CD8-positive, alpha-beta memory T cell (primary cell): ENCODE data around the gene NTPCR. TPM values are rescaled to one million over a fixed set of nuclear protein-coding genes. Genes with fewer than 3 reads are reported as not detected.
A peak's percentile ranks its signal among the peaks of the same experiment; 100 is the strongest.
"Not testable (repeated sequence)": the region's sequence is repeated elsewhere in the genome, so short reads cannot be mapped to it uniquely, and the experiment has no call there.

Source experiments
- CTCF ChIA-PET: fragments of 350-600 bp; sonication (Branson Sonifier 250); formaldehyde crosslinking; loops from one replicate; lab custom pipeline; 2021; ENCODE audit warnings: antibody characterized with exemption; lab: Charles Lee
- POLR2A ChIA-PET: fragments of 350-600 bp; sonication (Branson Sonifier 250); formaldehyde crosslinking; loops from one replicate; lab custom pipeline; 2021; ENCODE audit warnings: antibody characterized with exemption; lab: Charles Lee
- DNase-seq, 5 donors: peaks; one replicate each; pipeline versions ENCODE4 v3.0.0 to v3.0.0-alpha.2; 2020 to 2022; ENCODE audit warnings: mixed read lengths in 1 of 5
- H3K27ac ChIP-seq: one replicate; pipeline ENCODE4 v1.7.0; 2013; ENCODE audit warnings: low read depth, mild to moderate bottlenecking, low read length, moderate library complexity
- H3K27me3 ChIP-seq: 2 replicates; pipeline ENCODE4 v1.7.0; 2013; ENCODE audit warnings: low read length, mild to moderate bottlenecking; ENCODE audit not compliant: insufficient read depth, poor library complexity, severe bottlenecking
- H3K36me3 ChIP-seq: 2 replicates; pipeline ENCODE4 v1.7.0; 2013; ENCODE audit warnings: mild to moderate bottlenecking, low read length, moderate library complexity; ENCODE audit not compliant: insufficient read depth
- H3K4me1 ChIP-seq: 2 replicates; pipeline ENCODE4 v1.7.0; 2013; ENCODE audit warnings: mild to moderate bottlenecking, low read length, moderate library complexity; ENCODE audit not compliant: insufficient read depth
- H3K4me3 ChIP-seq: 2 replicates; pipeline ENCODE4 v1.7.0; 2013; ENCODE audit warnings: mild to moderate bottlenecking, low read length
- H3K9me3 ChIP-seq: 2 replicates; pipeline ENCODE4 v1.7.0; 2013; ENCODE audit warnings: mild to moderate bottlenecking, low read length
- H3K27ac Mint-ChIP-seq, 8 donors: one replicate each; pipeline ENCODE4 v1.8.0; 2020 to 2021; ENCODE audit warnings: mixed read lengths in 8 of 8, mild to moderate bottlenecking in 6 of 8, inconsistent platforms in 3 of 8, moderate library complexity in 3 of 8
- H3K27me3 Mint-ChIP-seq, 2 donors: one replicate each; pipeline ENCODE4 v1.8.0; 2020 to 2021; ENCODE audit warnings: mixed read lengths in 2 of 2, mild to moderate bottlenecking in 1 of 2, moderate library complexity in 1 of 2
- H3K36me3 Mint-ChIP-seq, 3 donors: one replicate each; pipeline ENCODE4 v1.8.0; 2020 to 2021; ENCODE audit warnings: mixed read lengths in 3 of 3, inconsistent platforms in 1 of 3, mild to moderate bottlenecking in 1 of 3
- H3K4me1 Mint-ChIP-seq, 3 donors: one replicate each; pipeline ENCODE4 v1.8.0; 2020 to 2021; ENCODE audit warnings: mixed read lengths in 3 of 3, inconsistent platforms in 1 of 3, mild to moderate bottlenecking in 1 of 3
- H3K4me3 Mint-ChIP-seq, 7 donors: one replicate each; pipeline ENCODE4 v1.8.0; 2020 to 2021; ENCODE audit warnings: mixed read lengths in 7 of 7, mild to moderate bottlenecking in 6 of 7, moderate library complexity in 4 of 7, inconsistent platforms in 2 of 7
- H3K9me3 Mint-ChIP-seq, 5 donors: one replicate each; pipeline ENCODE4 v1.8.0; 2020 to 2022; ENCODE audit warnings: mixed read lengths in 5 of 5, mild to moderate bottlenecking in 3 of 5, moderate library complexity in 2 of 5, inconsistent platforms in 1 of 5
- polyA plus RNA-seq: library from polyadenylated mRNA; unstranded; fragments of 300-500 nt; fragmentation: Illumina TruSeq; gene quantifications from one replicate; pipeline ENCODE4 v1.2.3, GENCODE V29; 2021
- total RNA-seq, 2 experiments: library from RNA; stranded (reverse); gene quantifications; one replicate each; pipeline ENCODE4 v1.2.3, GENCODE V29; 2021

NTPCR gene
- total and polyA plus RNA-seq, 3 experiments from 2014 or later, result 28.0 to 31.1 (median 29.0) TPM

DNA sequence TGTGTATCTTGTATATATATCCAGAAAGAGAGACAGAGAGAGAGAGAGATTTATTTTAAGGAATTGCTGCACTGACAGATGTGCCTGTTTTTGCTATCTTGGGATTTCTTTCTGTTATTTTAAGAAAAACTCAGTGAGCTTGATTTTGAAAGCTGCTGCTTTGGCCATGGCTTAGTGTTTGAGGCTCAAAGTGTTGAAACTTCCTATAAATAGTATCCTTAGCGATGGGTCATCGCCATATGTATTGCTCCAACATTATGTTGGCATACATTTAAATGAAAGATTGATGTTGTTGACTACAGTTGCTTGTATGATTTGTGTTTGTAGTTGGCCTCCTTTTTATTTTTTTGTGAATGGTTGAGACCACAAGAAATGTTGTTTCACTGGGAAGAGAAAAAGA lies 29.0 kb upstream of the NTPCR start:
- Histone ChIP-seq H3K4me3 (no peak overlapping the region), H3K9me3 (no peaks in the 10 kb centered on the region), H3K36me3 (no peaks in the 10 kb centered on the region), H3K4me1 (peaks cover 38% of the 10 kb centered on the region), H3K27me3 (no peaks in the 10 kb centered on the region), H3K27ac (no peak overlapping the region)
- H3K4me1 Mint-ChIP-seq, result peaks cover 21 to 60% (median 30%) of the 10 kb centered on the region in 3 donors
- H3K36me3 Mint-ChIP-seq, result peaks cover 0 to 6% (median 2%) of the 10 kb centered on the region in 3 donors
- H3K27ac Mint-ChIP-seq, result peak overlapping the region in 2 of 8 donors; percentile 63 to 75
- no peak for DNase-seq
- H3K4me3 Mint-ChIP-seq, result no peak overlapping the region
- ChIA-PET CTCF (no interaction called here), POLR2A (no interaction called here)
- H3K9me3 Mint-ChIP-seq, result no peaks in the 10 kb centered on the region
- peaks cover 0 to 1% of the 10 kb centered on the region in 2 donors for H3K27me3 Mint-ChIP-seq

DNA sequence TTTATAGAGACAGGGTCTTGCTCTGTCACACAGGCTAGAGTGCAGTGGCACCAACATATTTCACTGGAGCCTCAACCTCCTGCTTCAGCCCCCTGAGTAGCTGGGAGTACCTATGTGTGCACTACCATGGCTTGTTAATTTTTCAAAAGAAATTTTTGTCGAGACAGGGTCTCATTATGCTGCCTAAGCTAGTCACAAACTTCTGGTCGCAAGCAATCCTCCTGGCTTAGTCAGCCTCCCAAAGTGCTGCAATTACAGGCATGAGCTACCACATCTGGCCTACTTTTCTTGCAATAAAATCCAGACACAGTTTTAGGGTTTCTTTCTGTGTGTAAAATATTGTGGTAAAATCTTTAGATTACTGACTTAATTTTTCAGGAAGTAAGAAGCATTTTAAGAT lies 27.9 kb upstream of the NTPCR start:
- peaks cover 0 to 2% (median 0%) of the 10 kb centered on the region in 3 donors for H3K36me3 Mint-ChIP-seq
- H3K27me3 Mint-ChIP-seq, result peaks cover 0 to 1% of the 10 kb centered on the region in 2 donors
- DNase-seq, result no peak
- peaks cover 21 to 69% (median 30%) of the 10 kb centered on the region in 3 donors for H3K4me1 Mint-ChIP-seq
- H3K27me3 ChIP-seq, result no peaks in the 10 kb centered on the region
- H3K36me3 ChIP-seq, result no peaks in the 10 kb centered on the region
- no peaks in the 10 kb centered on the region for H3K9me3 Mint-ChIP-seq
- no peak overlapping the region for H3K4me3 ChIP-seq
- H3K9me3 ChIP-seq, result no peaks in the 10 kb centered on the region
- H3K27ac Mint-ChIP-seq, result peak overlapping the region in 3 of 8 donors; percentile 81 to 97 (median 96)
- CTCF ChIA-PET, result no interaction called here
- no peak overlapping the region for H3K4me3 Mint-ChIP-seq
- POLR2A ChIA-PET, result no interaction called here
- peaks cover 38% of the 10 kb centered on the region for H3K4me1 ChIP-seq
- no peak overlapping the region for H3K27ac ChIP-seq

GRCh38 chr1:232923739-232924386 lies 26.5 kb upstream of the NTPCR start:
- CTCF ChIA-PET, result interaction anchor here (1.0 kb wide), 1 partner anchor 11 kb away, joined by 4 read pairs; no protein-coding TSS in a partner anchor
- H3K27ac ChIP-seq, result no peak overlapping the region
- H3K9me3 ChIP-seq, result no peaks in the 10 kb centered on the region
- no peaks in the 10 kb centered on the region for H3K27me3 ChIP-seq
- no peaks in the 10 kb centered on the region for H3K9me3 Mint-ChIP-seq
- H3K36me3 ChIP-seq, result no peaks in the 10 kb centered on the region
- peak overlapping the region; percentile 6 for H3K4me3 ChIP-seq
- peaks cover 0 to 2% (median 0%) of the 10 kb centered on the region in 3 donors for H3K36me3 Mint-ChIP-seq
- H3K27ac Mint-ChIP-seq, result peak overlapping the region; percentile 81 to 97 (median 92)
- peaks cover 38% of the 10 kb centered on the region for H3K4me1 ChIP-seq
- POLR2A ChIA-PET, result interaction anchor here (0.6 to 1.2 kb wide), 3 partner anchors 13 to 1503 kb away, joined by 3 to 4 read pairs (median 4); no protein-coding TSS in a partner anchor
- DNase-seq, result peak in 4 of 5 donors; percentile 7 to 81 (median 71)
- peak overlapping the region; percentile 3 to 84 (median 74) for H3K4me3 Mint-ChIP-seq
- peaks cover 0 to 1% of the 10 kb centered on the region in 2 donors for H3K27me3 Mint-ChIP-seq
- H3K4me1 Mint-ChIP-seq, result peaks cover 21 to 69% (median 30%) of the 10 kb centered on the region in 3 donors

DNA sequence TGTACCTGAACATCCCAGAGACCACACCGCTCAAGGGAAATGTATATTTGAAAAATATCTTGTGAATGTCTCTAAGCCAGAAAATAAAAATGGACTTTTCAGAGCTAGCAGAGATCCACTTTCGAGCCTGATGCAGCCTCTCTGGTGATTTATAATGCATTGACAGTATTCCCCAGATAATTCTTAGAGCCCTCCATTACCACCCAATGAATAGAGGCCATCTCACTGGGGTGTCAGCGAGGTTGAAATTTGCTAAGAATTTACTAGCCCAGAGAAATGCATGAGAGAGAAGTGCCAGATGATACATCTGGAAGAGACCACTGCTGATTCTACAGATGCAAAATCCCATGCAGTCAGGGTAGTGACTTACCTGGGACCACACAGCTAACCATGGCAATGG lies 25.5 kb upstream of the NTPCR start:
- Histone ChIP-seq H3K4me1 (peaks cover 38% of the 10 kb centered on the region), H3K36me3 (no peaks in the 10 kb centered on the region), H3K9me3 (no peaks in the 10 kb centered on the region), H3K27ac (no peak overlapping the region), H3K4me3 (no peak overlapping the region), H3K27me3 (no peaks in the 10 kb centered on the region)
- Mint-ChIP-seq H3K27ac (peak overlapping the region in 2 of 8 donors; percentile 63 to 86), H3K4me1 (peaks cover 21 to 69% (median 30%) of the 10 kb centered on the region in 3 donors), H3K27me3 (peaks cover 0 to under 1% of the 10 kb centered on the region in 2 donors), H3K9me3 (no peaks in the 10 kb centered on the region), H3K36me3 (peaks cover 0 to 2% (median 0%) of the 10 kb centered on the region in 3 donors), H3K4me3 (peak overlapping the region in 1 of 7 donors; percentile 32)
- CTCF ChIA-PET, result interaction anchor here (1.0 kb wide), 1 partner anchor 10 kb away, joined by 4 read pairs; no protein-coding TSS in a partner anchor
- POLR2A ChIA-PET, result no interaction called here
- no peak for DNase-seq

DNA sequence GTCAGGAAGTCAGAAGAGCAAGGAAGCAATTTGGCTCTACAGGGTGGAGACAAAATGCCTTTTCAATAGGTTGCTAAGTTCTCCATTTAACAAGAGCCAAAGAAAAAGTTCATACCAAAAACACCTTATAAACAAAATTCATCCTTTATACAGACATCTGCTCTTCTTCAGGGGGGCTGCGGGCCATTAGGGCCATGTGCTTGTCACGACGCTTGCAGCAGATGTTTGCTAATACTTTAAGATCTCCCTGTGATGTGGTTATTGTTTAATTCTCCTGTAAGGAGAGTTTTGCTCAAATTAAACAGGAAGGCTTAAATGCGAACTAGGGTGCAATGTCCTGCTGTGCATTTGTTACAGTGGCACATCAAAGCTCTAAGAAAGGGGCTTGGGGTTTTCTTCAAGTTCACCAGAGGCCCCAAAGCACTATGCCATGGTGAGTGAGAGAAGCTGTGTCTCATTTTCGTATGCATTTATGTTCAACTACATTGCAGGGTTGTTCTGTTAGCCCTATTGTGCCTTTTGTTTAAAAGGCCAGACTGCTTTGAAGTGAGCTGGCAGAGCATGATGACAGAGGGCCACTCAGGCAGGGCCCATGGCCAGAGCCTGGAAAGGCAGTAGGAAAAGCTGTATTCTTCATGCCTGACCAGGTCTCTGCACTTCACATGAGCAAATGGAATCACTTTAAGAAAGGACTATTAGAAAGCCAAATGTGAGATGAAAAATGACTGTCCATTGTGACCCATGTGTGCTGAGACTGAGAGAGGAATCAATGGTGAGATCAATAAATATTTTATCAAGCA lies 24.8 kb upstream of the NTPCR start:
- Mint-ChIP-seq H3K9me3 (no peaks in the 10 kb centered on the region), H3K4me1 (peaks cover 21 to 65% (median 30%) of the 10 kb centered on the region in 3 donors), H3K27ac (peak overlapping the region in 2 of 8 donors; percentile 44 to 86), H3K4me3 (peak overlapping the region in 1 of 7 donors; percentile 27), H3K36me3 (peaks cover 0 to 2% (median 0%) of the 10 kb centered on the region in 3 donors), H3K27me3 (no peaks in the 10 kb centered on the region)
- no peaks in the 10 kb centered on the region for H3K36me3 ChIP-seq
- ChIA-PET CTCF (no interaction called here), POLR2A (no interaction called here)
- no peak overlapping the region for H3K27ac ChIP-seq
- H3K4me1 ChIP-seq, result peaks cover 38% of the 10 kb centered on the region
- DNase-seq, result no peak
- H3K9me3 ChIP-seq, result no peaks in the 10 kb centered on the region
- no peaks in the 10 kb centered on the region for H3K27me3 ChIP-seq
- no peak overlapping the region for H3K4me3 ChIP-seq

- H3K27me3 ChIP-seq, H3K4me3 ChIP-seq, H3K27me3 Mint-ChIP-seq, H3K27ac ChIP-seq, POLR2A ChIA-PET, H3K36me3 ChIP-seq, H3K4me3 Mint-ChIP-seq, DNase-seq, H3K9me3 ChIP-seq, H3K9me3 Mint-ChIP-seq, CTCF ChIA-PET, H3K36me3 Mint-ChIP-seq: not testable (repeated sequence)
- peaks cover 37% of the 10 kb centered on the region for H3K4me1 ChIP-seq
- Mint-ChIP-seq H3K4me1 (peaks cover 19 to 50% (median 30%) of the 10 kb centered on the region in 3 donors), H3K27ac (peak overlapping the region in 1 of 8 donors; percentile 67)
These were observed 23.2 kb upstream of the NTPCR start for GRCh38 chr1:232927166-232927565.

DNA sequence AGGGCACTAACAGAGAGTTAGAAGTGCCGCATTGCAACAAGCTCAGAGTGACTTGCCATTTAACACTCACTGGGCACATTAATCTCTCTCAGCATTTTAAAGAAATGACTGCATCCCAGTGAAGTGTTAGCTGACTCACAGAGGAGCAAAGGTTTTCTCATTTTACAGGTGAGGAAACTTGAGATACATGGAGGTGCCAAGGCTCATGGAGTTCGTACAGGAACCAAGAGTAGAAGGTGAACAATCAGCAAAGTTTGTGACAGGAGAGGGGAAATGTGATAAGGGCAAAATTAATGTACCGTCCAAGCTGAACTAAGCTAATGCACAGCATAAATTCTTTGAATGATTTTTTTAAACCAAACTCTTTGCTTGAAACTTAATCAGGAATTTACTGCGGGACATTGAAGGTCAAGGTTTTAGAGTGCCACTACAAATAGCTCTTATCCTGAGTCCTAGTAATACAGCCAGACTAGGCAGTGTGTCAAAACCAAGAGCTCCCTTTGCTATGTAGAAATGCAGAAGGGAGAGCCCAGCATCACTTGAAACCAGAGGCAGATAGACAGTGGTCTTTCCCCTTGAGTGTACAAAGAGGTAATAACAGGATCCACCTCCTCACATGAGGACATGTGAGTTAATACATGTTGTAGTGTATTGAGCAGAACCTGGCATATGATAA lies 22.4 kb upstream of the NTPCR start:
- Histone ChIP-seq H3K4me1 (peaks cover 29% of the 10 kb centered on the region), H3K27ac (no peak overlapping the region), H3K9me3 (no peaks in the 10 kb centered on the region), H3K4me3 (no peak overlapping the region), H3K36me3 (no peaks in the 10 kb centered on the region), H3K27me3 (no peaks in the 10 kb centered on the region)
- no peak for DNase-seq
- Mint-ChIP-seq H3K27ac (no peak overlapping the region), H3K9me3 (no peaks in the 10 kb centered on the region), H3K4me3 (no peak overlapping the region), H3K4me1 (peaks cover 16 to 43% (median 27%) of the 10 kb centered on the region in 3 donors), H3K36me3 (no peaks in the 10 kb centered on the region), H3K27me3 (no peaks in the 10 kb centered on the region)
- ChIA-PET CTCF (no interaction called here), POLR2A (no interaction called here)
